RWPE1 (cell line): Measurements from ENCODE around the gene ICAM1.
A peak's percentile ranks its signal among the peaks of the same experiment; 100 is the strongest.

Experiments used
- CTCF ChIA-PET: fragments of 350-600 bp; sonication (Branson Sonifier 250); formaldehyde crosslinking; extraction: SDS; loops from one replicate; lab custom pipeline; 2021; lab: Yijun Ruan, JAX
- POLR2A ChIA-PET: fragments of 400-600 bp; formaldehyde crosslinking; extraction: SDS; loops from one replicate; lab custom pipeline; 2020; ENCODE audit warnings: antibody characterized with exemption; ENCODE audit not compliant: low non-redundant PET; lab: Yijun Ruan, JAX
- DNase-seq: peaks from one replicate; pipeline ENCODE4 v3.0.0; 2012; ENCODE audit warnings: low spot score
- H3K27ac ChIP-seq: fragments of 450-650 bp; 2 replicates; pipeline ENCODE4 v1.5.1; 2017
- TF ChIP-seq, protein P1 (sequence below): fragments of 450-650 bp; conservative IDR thresholded peaks from 2 replicates; pipeline ENCODE4 v1.5.1; 2017; ENCODE audit warnings: low read depth, mild to moderate bottlenecking

ICAM1 gene

DNA sequence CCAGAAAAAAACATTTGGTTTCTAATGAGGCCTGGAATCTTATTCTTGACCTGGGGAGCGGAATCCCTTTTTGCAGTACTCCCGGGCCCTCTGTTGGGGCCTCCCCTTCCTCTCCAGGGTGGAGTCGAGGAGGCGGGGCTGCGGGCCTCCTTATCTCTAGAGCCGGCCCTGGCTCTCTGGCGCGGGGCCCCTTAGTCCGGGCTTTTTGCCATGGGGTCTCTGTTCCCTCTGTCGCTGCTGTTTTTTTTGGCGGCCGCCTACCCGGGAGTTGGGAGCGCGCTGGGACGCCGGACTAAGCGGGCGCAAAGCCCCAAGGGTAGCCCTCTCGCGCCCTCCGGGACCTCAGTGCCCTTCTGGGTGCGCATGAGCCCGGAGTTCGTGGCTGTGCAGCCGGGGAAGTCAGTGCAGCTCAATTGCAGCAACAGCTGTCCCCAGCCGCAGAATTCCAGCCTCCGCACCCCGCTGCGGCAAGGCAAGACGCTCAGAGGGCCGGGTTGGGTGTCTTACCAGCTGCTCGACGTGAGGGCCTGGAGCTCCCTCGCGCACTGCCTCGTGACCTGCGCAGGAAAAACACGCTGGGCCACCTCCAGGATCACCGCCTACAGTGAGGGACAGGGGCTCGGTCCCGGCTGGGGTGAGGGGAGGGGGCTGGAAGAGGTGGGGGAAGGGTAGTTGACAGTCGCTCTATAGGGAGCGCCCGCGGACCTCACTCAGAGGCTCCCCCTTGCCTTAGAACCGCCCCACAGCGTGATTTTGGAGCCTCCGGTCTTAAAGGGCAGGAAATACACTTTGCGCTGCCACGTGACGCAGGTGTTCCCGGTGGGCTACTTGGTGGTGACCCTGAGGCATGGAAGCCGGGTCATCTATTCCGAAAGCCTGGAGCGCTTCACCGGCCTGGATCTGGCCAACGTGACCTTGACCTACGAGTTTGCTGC lies 16.1 kb downstream of the ICAM1 start, which contains the start of gene ICAM4:
Gene ICAM4 (plus strand): TSS at position 153 of the 935 bp plus-strand sequence. CDS start 58 bp downstream, at position 211.
- H3K27ac ChIP-seq: peak within 1 kb of the TSS; percentile 93
- POLR2A ChIA-PET: interaction anchor here (1.5 kb wide), 1 partner anchor 16 kb away, joined by 7 read pairs; the partner anchor contains the start of gene ICAM1
- TF ChIP-seq, protein P1, sequence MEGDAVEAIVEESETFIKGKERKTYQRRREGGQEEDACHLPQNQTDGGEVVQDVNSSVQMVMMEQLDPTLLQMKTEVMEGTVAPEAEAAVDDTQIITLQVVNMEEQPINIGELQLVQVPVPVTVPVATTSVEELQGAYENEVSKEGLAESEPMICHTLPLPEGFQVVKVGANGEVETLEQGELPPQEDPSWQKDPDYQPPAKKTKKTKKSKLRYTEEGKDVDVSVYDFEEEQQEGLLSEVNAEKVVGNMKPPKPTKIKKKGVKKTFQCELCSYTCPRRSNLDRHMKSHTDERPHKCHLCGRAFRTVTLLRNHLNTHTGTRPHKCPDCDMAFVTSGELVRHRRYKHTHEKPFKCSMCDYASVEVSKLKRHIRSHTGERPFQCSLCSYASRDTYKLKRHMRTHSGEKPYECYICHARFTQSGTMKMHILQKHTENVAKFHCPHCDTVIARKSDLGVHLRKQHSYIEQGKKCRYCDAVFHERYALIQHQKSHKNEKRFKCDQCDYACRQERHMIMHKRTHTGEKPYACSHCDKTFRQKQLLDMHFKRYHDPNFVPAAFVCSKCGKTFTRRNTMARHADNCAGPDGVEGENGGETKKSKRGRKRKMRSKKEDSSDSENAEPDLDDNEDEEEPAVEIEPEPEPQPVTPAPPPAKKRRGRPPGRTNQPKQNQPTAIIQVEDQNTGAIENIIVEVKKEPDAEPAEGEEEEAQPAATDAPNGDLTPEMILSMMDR: no peak
- CTCF ChIA-PET: interaction anchor here (1.4 kb wide), 1 partner anchor 28 kb away, joined by 3 read pairs; no protein-coding TSS in a partner anchor
- no peak for DNase-seq

DNA sequence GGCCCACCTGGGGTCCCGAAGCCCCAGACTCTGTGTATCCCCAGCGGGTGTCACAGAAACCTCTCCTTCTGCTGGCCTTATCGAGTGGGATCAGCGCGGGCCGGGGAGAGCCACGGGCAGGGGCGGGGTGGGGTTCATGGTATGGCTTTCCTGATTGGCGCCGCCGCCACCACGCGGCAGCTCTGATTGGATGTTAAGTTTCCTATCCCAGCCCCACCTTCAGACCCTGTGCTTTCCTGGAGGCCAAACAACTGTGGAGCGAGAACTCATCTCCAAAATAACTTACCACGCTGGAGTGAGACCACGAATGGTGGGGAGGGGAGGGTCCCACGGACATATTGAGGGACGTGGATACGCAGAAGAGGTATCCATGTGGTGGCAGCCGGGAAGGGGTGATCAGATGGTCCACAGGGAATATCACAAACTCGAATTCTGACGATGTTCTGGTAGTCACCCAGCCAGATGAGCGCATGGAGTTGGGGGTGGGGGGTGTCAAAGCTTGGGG lies 17.8 kb downstream of the ICAM1 start:
- TF ChIP-seq, protein P1: no peak
- peak overlapping the region; percentile 93 for H3K27ac ChIP-seq
- CTCF ChIA-PET: interaction anchor here (0.6 to 1.2 kb wide), 4 partner anchors 18 to 32 kb away, joined by 3 to 5 read pairs (median 4); partner anchors contain the start of gene ICAM1
- POLR2A ChIA-PET: interaction anchor here (2.5 kb wide), 1 partner anchor 18 kb away, joined by 15 read pairs; the partner anchor contains the start of gene ICAM1
- peak; percentile 94 for DNase-seq

DNA sequence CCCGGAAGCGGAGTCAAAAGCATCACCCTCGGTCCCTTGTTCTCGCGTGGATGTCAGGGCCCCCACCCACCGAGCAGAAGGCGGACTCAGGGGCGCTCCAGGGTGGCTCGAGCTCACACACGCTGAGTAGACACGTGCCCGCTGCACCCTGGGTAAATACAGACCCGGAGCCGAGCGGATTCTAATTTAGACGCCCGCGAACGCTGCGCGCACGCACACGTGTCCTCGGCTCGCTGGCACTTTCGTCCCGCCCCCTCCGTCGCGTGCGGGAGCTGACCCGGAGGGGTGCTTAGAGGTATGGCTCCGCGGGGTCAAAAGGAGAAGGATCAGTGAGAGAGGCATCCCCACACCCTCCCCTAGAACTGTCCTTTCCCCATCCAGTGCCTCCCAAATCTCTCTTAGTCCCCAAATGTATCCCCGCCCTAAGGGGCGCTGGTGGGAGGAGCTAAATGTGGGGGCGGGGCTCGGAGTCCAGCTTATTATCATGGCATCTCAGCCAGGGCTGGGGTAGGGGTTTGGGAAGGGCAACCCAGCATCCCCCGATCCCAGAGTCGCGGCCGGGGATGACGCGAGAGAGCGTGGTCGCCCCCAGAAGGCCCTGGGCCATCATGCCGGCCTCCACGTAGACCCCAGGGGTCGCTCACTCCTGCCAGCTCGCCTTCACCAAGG lies 18.4 kb downstream of the ICAM1 start:
- peak overlapping the region; percentile 93 for H3K27ac ChIP-seq
- CTCF ChIA-PET: interaction anchor here (0.6 to 1.7 kb wide), 7 partner anchors 19 to 147 kb away, joined by 3 to 11 read pairs (median 5); partner anchors contain the start of gene ICAM1
- POLR2A ChIA-PET: interaction anchor here (0.6 to 2.5 kb wide), 5 partner anchors 9 to 547 kb away, joined by 3 to 15 read pairs (median 5); partner anchors contain the start of genes ICAM1, TMED1 and TYK2
- TF ChIP-seq, protein P1: no peak
- peak; percentile 79 for DNase-seq

DNA sequence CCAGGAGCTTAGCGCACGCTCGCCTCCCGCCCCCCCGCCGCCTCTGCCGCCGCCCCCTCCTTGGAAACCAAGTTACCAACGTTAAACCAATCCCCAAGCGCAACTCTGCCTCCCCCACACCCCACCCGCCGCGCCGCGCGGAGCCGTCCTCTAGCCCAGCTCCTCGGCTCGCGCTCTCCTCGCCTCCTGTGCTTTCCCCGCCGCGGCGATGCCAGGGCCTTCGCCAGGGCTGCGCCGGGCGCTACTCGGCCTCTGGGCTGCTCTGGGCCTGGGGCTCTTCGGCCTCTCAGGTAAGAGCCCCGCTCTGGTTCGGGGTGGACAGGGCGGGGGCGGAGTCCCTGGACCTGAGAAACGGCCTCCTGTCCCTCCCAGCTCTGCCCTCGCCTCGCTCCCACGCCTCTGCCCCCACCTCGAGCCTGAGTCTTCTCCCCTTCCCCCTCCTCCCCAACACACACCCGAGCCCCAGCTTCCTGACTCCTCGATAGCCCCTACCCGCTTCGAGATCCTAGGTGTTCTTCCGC lies 19.0 kb downstream of the ICAM1 start, which contains the start of gene ICAM5:
Gene ICAM5 (plus strand): TSS at position 117 of the 521 bp plus-strand sequence. CDS start 92 bp downstream, at position 209.
- DNase-seq: peak; percentile 74
- H3K27ac ChIP-seq: peak within 1 kb of the TSS; percentile 93
- CTCF ChIA-PET: interaction anchor here (0.7 to 1.7 kb wide), 6 partner anchors 19 to 146 kb away, joined by 3 to 11 read pairs (median 5); partner anchors contain the start of gene ICAM1
- TF ChIP-seq, protein P1: no peak
- POLR2A ChIA-PET: interaction anchor here (0.6 to 2.5 kb wide), 5 partner anchors 8 to 546 kb away, joined by 3 to 15 read pairs (median 5); partner anchors contain the start of genes ICAM1, TMED1 and TYK2

DNA sequence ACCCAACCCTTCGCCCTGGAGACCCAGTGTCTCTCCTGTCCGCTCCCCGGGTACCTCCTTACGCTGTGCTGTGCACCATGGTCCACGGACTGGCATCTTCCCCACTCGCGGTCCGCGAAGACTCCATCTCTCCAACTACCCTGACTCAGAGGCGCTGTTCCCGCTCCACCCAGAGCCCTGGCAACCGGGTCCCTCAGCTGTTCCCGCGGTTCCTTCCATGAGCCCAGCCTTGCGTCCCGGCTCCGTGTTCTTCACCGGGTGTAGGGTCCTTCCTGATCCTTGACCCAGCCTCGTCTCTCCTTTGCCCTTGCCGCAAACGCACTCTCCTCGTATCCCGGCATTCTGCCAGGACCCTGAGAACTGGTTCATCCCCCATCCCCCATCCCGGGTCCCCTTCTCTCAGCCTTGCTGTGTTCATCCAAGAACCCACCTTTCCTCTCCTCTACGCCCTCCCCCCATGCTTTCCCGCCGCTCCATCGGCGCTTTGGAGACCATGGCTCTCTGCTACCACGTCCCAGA lies 19.5 kb downstream of the ICAM1 start:
- CTCF ChIA-PET: interaction anchor here (0.6 to 1.7 kb wide), 6 partner anchors 21 to 214 kb away, joined by 3 to 11 read pairs (median 5); no protein-coding TSS in a partner anchor
- DNase-seq: peak; percentile 30
- POLR2A ChIA-PET: interaction anchor here (1.2 to 2.5 kb wide), 2 partner anchors 20 to 44 kb away, joined by 5 to 15 read pairs; partner anchors contain the start of gene ICAM1
- H3K27ac ChIP-seq: peak overlapping the region; percentile 93
- TF ChIP-seq, protein P1: no peak
